Activated naive CD8-positive, alpha-beta T cell treated with anti-CD3 and anti-CD28 coated beads for 36 hours (primary cell): ENCODE data around the gene COL4A3. TPM values are rescaled to one million over a fixed set of nuclear protein-coding genes. Genes with fewer than 3 reads are reported as not detected.
A peak's percentile ranks its signal among the peaks of the same experiment; 100 is the strongest.
"Not testable (repeated sequence)": the region's sequence is repeated elsewhere in the genome, so short reads cannot be mapped to it uniquely, and the experiment has no call there.

ENCODE experiments used
- DNase-seq: peaks from one replicate; pipeline ENCODE4 v3.0.0; 2021
- H3K27ac Mint-ChIP-seq: one replicate; pipeline ENCODE4 v1.8.0; 2022; ENCODE audit warnings: mild to moderate bottlenecking, moderate library complexity, mixed read lengths
- H3K27me3 Mint-ChIP-seq: one replicate; pipeline ENCODE4 v1.8.0; 2022; ENCODE audit warnings: mild to moderate bottlenecking, mixed read lengths
- H3K36me3 Mint-ChIP-seq: one replicate; pipeline ENCODE4 v1.8.0; 2021; ENCODE audit warnings: mild to moderate bottlenecking, mixed read lengths
- H3K4me1 Mint-ChIP-seq: one replicate; pipeline ENCODE4 v1.8.0; 2021; ENCODE audit warnings: mixed read lengths
- H3K4me3 Mint-ChIP-seq: one replicate; pipeline ENCODE4 v1.8.0; 2022; ENCODE audit warnings: mild to moderate bottlenecking, moderate library complexity, mixed read lengths
- H3K9me3 Mint-ChIP-seq: one replicate; pipeline ENCODE4 v1.8.0; 2022; ENCODE audit warnings: mixed read lengths
- total RNA-seq, 2 experiments: library from RNA; stranded (reverse); gene quantifications; one replicate each; pipeline ENCODE4 v1.2.3, GENCODE V29; 2021

Gene COL4A3
- total RNA-seq, 2 experiments from 2014 or later = not detected

- Mint-ChIP-seq H3K4me3 (no peak overlapping the region), H3K27me3 (no peaks in the 10 kb centered on the region), H3K27ac (no peak overlapping the region), H3K4me1 (no peaks in the 10 kb centered on the region), H3K36me3 (no peaks in the 10 kb centered on the region), H3K9me3 (peaks cover 2% of the 10 kb centered on the region)
- DNase-seq = no peak
These were observed 16.3 kb upstream of the COL4A3 start for GRCh38 chr2:227148106-227148505.

DNA sequence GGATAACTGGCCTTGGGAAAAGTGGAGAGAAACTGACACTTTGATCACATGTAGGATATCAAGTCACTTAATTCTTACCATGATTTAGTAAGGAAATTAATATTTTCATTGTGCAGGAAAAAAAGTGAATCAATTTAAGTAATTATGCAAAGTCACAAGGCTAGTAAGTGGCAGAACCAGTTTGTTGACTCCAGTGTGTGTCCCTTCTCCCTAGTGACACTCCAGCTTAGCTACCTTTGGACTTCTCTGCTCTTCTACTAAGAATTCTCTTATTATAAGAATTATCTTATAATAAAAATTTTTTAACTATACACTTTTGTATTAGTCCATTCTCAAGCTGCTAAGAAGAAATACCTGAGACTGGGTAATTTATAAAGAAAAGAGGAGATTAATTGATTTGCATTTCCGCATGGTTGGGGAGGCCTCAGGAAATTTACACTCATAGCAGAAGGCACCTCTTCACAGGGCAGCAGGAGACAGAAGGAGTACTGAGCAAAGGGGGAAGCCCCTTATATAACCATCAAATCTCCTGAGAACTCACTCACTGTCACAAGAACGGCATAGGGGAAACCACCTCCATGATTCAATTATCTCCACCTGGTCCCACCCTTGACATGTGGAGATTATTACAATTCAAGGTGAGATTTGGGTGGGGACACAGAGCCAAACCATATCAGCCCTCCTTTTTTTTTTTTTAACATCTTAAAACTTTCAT, 14.0 kb upstream of the COL4A3 start:
- DNase-seq = no peak
- peaks cover 2% of the 10 kb centered on the region for H3K9me3 Mint-ChIP-seq
- no peaks in the 10 kb centered on the region for H3K4me1 Mint-ChIP-seq
- no peak overlapping the region for H3K27ac Mint-ChIP-seq
- peaks cover 21% of the 10 kb centered on the region for H3K27me3 Mint-ChIP-seq
- no peak overlapping the region for H3K4me3 Mint-ChIP-seq
- no peaks in the 10 kb centered on the region for H3K36me3 Mint-ChIP-seq

GRCh38 chr2:227152093-227152766, 12.2 kb upstream of the COL4A3 start:
- H3K9me3 Mint-ChIP-seq = peaks cover 2% of the 10 kb centered on the region
- no peaks in the 10 kb centered on the region for H3K36me3 Mint-ChIP-seq
- H3K27me3 Mint-ChIP-seq = peaks cover 38% of the 10 kb centered on the region
- no peak overlapping the region for H3K4me3 Mint-ChIP-seq
- no peak for DNase-seq
- H3K4me1 Mint-ChIP-seq = no peaks in the 10 kb centered on the region
- H3K27ac Mint-ChIP-seq = no peak overlapping the region

DNA sequence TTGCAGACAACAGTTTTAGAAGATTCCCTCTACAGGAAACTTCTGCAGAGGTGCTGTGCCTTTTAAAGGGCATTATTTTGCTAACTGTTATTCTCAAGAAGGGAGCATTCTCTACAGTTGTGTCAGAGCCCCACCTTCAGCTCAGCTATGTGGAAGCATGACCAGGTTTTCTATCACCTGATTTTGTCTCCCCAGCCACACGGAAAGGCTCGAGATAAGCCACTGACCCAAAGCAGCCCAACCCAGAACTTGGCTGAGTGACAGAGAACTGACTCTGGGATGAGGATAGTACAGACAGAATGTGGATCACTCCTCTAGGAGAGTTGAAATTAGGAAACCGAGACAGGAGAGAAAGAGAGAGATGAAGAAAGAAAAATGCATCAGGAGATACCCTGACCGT, 11.1 kb upstream of the COL4A3 start:
- peaks cover 42% of the 10 kb centered on the region for H3K27me3 Mint-ChIP-seq
- H3K4me1 Mint-ChIP-seq = no peaks in the 10 kb centered on the region
- DNase-seq = no peak
- no peak overlapping the region for H3K27ac Mint-ChIP-seq
- peaks cover 2% of the 10 kb centered on the region for H3K9me3 Mint-ChIP-seq
- H3K4me3 Mint-ChIP-seq = no peak overlapping the region
- no peaks in the 10 kb centered on the region for H3K36me3 Mint-ChIP-seq

GRCh38 chr2:227153758-227154486, 10.5 kb upstream of the COL4A3 start:
- Mint-ChIP-seq H3K4me1 (no peaks in the 10 kb centered on the region), H3K4me3 (no peak overlapping the region), H3K36me3 (no peaks in the 10 kb centered on the region)

DNA sequence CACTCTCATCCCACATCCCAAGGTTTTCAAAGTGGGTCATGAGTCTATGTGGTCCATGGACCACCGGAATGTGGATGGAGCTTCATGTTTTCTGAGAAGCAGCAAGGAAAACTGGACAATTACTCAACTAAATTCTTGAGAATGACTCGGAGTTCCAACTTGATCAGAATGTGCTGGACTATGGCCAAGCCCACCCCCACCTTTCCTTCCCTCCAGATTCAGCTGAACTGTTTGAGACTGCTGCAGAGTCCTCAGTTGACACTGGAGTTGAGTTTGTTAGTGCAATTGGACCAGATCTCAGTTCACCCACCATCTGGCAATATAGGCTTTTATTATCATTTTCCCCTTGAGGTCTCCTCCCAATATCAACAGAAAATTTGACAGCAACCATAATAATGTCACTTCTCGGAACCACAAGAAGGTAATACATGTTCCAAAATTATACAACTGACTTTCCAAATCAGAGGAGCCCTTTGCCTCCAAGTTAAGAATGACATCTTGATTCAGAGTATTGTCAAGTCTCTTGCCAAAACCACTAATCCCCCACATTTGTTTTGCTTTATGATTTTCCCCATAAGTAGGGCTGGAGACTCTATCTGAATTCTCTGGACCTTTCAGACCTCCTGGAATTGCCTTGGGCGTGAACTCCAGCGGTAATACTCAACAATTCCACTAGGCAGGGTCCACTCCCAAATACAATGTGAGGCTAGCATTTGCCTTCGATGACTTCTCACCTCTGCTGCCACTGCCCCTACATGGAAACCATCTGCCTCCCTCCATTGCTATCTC, 9.2 kb upstream of the COL4A3 start:
- Mint-ChIP-seq H3K9me3 (no peaks in the 10 kb centered on the region), H3K27me3 (peaks cover 55% of the 10 kb centered on the region), H3K4me3 (no peak overlapping the region), H3K27ac (no peak overlapping the region), H3K36me3 (no peaks in the 10 kb centered on the region), H3K4me1 (no peaks in the 10 kb centered on the region)
- DNase-seq = no peak

More at GRCh38 chr2:227153758-227154486, 10.5 kb upstream of the COL4A3 start:
- Mint-ChIP-seq H3K27ac (no peak overlapping the region), H3K9me3 (peaks cover 2% of the 10 kb centered on the region), H3K27me3 (peaks cover 43% of the 10 kb centered on the region)
- DNase-seq = no peak

GRCh38 chr2:227160164-227160563, 4.3 kb upstream of the COL4A3 start:
- Mint-ChIP-seq H3K4me1 (peaks cover 7% of the 10 kb centered on the region), H3K9me3 (no peaks in the 10 kb centered on the region), H3K36me3 (no peaks in the 10 kb centered on the region), H3K27me3 (peaks cover 82% of the 10 kb centered on the region), H3K27ac (no peak overlapping the region), H3K4me3 (no peak overlapping the region)
- no peak for DNase-seq

- Mint-ChIP-seq H3K27ac (no peak overlapping the region), H3K36me3 (no peaks in the 10 kb centered on the region), H3K27me3 (peaks cover 82% of the 10 kb centered on the region), H3K9me3 (no peaks in the 10 kb centered on the region), H3K4me1 (peaks cover 9% of the 10 kb centered on the region), H3K4me3 (no peak overlapping the region)
- DNase-seq = no peak
These were observed 2.5 kb upstream of the COL4A3 start for GRCh38 chr2:227161947-227162346.

GRCh38 chr2:227163485-227163997, 883 bp upstream of the COL4A3 start:
- Mint-ChIP-seq H3K27me3 (peaks cover 86% of the 10 kb centered on the region), H3K9me3 (no peaks in the 10 kb centered on the region), H3K4me1 (peaks cover 9% of the 10 kb centered on the region), H3K4me3 (peak overlapping the region; percentile 45), H3K36me3 (no peaks in the 10 kb centered on the region), H3K27ac (no peak overlapping the region)
- DNase-seq = no peak

GRCh38 chr2:227164763-227165291, 403 bp downstream of the COL4A3 start:
- Mint-ChIP-seq H3K4me1 (peaks cover 9% of the 10 kb centered on the region), H3K4me3 (peak overlapping the region; percentile 52), H3K36me3 (no peaks in the 10 kb centered on the region), H3K27me3 (peaks cover 81% of the 10 kb centered on the region), H3K27ac (no peak overlapping the region), H3K9me3 (no peaks in the 10 kb centered on the region)
- DNase-seq = peak; percentile 30

- not testable (repeated sequence) for H3K36me3 Mint-ChIP-seq, H3K27ac Mint-ChIP-seq, H3K9me3 Mint-ChIP-seq, DNase-seq, H3K4me3 Mint-ChIP-seq, H3K4me1 Mint-ChIP-seq
- H3K27me3 Mint-ChIP-seq = peaks cover 25% of the 10 kb centered on the region
These were observed 7.4 kb downstream of the COL4A3 start for GRCh38 chr2:227171779-227172178.

GRCh38 chr2:227177592-227178336, 13.3 kb downstream of the COL4A3 start:
- Mint-ChIP-seq H3K36me3 (no peaks in the 10 kb centered on the region), H3K27me3 (peaks cover 4% of the 10 kb centered on the region), H3K27ac (no peak overlapping the region), H3K4me1 (no peaks in the 10 kb centered on the region), H3K4me3 (no peak overlapping the region), H3K9me3 (no peaks in the 10 kb centered on the region)
- no peak for DNase-seq

DNA sequence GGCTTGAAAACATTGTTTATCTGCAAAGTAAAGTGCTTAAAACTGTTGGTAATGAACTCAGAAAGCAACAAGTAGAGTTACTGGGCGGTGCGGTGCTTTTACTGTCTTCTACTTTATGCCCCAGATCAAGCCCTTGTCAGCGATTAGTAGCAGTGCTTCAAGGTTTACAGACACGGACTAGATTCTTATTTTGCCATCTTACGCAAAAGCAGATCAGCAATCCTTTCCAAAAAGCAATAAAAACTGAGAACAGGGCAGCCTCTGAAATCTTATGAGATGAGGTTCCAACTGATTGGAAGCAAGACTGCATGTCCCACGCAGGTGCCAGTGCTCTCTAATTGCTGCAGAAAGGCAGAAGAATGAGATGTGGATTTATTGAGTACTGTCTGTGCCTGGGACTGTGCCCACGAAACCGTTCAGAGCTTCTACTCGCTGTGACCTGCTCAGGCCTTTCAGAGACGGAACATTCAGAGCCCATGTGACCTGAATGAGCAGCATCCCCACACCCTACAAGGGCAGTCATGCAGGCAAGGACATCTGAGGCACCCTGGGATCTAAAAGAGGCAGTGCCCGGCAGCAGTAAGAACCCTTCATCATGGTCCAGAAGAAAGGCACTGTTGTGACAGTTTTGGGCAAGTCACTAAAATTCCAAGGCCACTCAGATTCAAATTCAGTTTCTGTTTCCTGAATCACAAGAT, 15.7 kb downstream of the COL4A3 start:
- Mint-ChIP-seq H3K9me3 (no peaks in the 10 kb centered on the region), H3K27me3 (peaks cover 3% of the 10 kb centered on the region), H3K4me1 (no peaks in the 10 kb centered on the region), H3K27ac (no peak overlapping the region), H3K4me3 (no peak overlapping the region), H3K36me3 (no peaks in the 10 kb centered on the region)
- DNase-seq = no peak
